PC-3 (cell line): ENCODE results near the gene IRAK1BP1. TPM values are rescaled to one million over a fixed set of nuclear protein-coding genes. Genes with fewer than 3 reads are reported as not detected.

ENCODE experiments used
- ATAC-seq: fragments of 200-7000 bp; cut with Tn5 transposase; 2 replicates; pipeline ENCODE4 v1.9.1; 2020; ENCODE audit warnings: mild to moderate bottlenecking, moderate library complexity
- BruUV-seq: library from RNA; stranded (reverse); fragments of 400-500 nt; replicated peaks from 2 replicates; lab custom pipeline; 2021; lab: Mats Ljungman, UMichigan
- CTCF ChIA-PET: fragments of 300-600 bp; sonication (Branson Sonifier 250); formaldehyde crosslinking; loops from one replicate; lab custom pipeline; 2022; ENCODE audit warnings: antibody characterized with exemption; lab: Charles Lee
- POLR2A ChIA-PET: fragments of 300-600 bp; sonication (Branson Sonifier 250); formaldehyde crosslinking; loops from one replicate; lab custom pipeline; 2022; ENCODE audit warnings: antibody characterized with exemption; ENCODE audit not compliant: unreplicated experiment; lab: Charles Lee
- DNase-seq: peaks from one replicate; pipeline ENCODE4 v3.0.0-alpha.2; 2015
- H2AFZ ChIP-seq: fragments of 300-600 bp; sonication (generic); 2 replicates; pipeline ENCODE4 v1.6.0; 2016; ENCODE audit warnings: antibody characterized with exemption, low read length
- H3F3A ChIP-seq: fragments of 300-600 bp; sonication (generic); one replicate; pipeline ENCODE4 v1.6.0; 2017; ENCODE audit warnings: antibody characterized with exemption, low read length, control low read depth, mild to moderate bottlenecking; ENCODE audit not compliant: unreplicated experiment
- H3K27ac ChIP-seq: fragments of 300-600 bp; sonication (generic); 2 replicates; pipeline ENCODE4 v1.5.1; 2016; ENCODE audit warnings: mild to moderate bottlenecking, low read length
- H3K27me3 ChIP-seq: fragments of 300-600 bp; sonication (generic); 2 replicates; pipeline ENCODE4 v1.6.1; 2016; ENCODE audit warnings: low read length, mixed read lengths
- H3K36me3 ChIP-seq: fragments of 300-600 bp; sonication (generic); 2 replicates; pipeline ENCODE4 v1.6.1; 2016; ENCODE audit warnings: low read depth, mixed run types, low read length, mixed read lengths
- H3K4me1 ChIP-seq: fragments of 300-600 bp; sonication (generic); 2 replicates; pipeline ENCODE4 v1.5.1; 2016; ENCODE audit warnings: low read length; ENCODE audit not compliant: insufficient read depth
- H3K4me2 ChIP-seq: fragments of 300-600 bp; sonication (generic); 2 replicates; pipeline ENCODE4 v1.6.0; 2016; ENCODE audit warnings: low read length
- H3K4me3 ChIP-seq: fragments of 300-600 bp; sonication (generic); 2 replicates; pipeline ENCODE4 v1.5.1; 2016; ENCODE audit warnings: mild to moderate bottlenecking, low read length, mixed read lengths
- H3K79me2 ChIP-seq: fragments of 300-600 bp; sonication (generic); 2 replicates; pipeline ENCODE4 v1.6.1; 2017; ENCODE audit warnings: low read length, mixed read lengths
- H3K9ac ChIP-seq: fragments of 300-600 bp; sonication (generic); 2 replicates; pipeline ENCODE4 v1.6.0; 2016; ENCODE audit warnings: mild to moderate bottlenecking, low read length
- H3K9me2 ChIP-seq: fragments of 300-600 bp; sonication (generic); replicated peaks from 2 replicates; pipeline ENCODE4 v1.6.1; 2016; ENCODE audit warnings: mixed run types, low read length, mixed read lengths
- H3K9me3 ChIP-seq: fragments of 300-600 bp; sonication (generic); 2 replicates; pipeline ENCODE4 v1.6.1; 2016; ENCODE audit warnings: low read length, mixed read lengths
- H4K20me1 ChIP-seq: fragments of 300-600 bp; sonication (generic); 2 replicates; pipeline ENCODE4 v1.6.1; 2016; ENCODE audit warnings: low read length, mixed read lengths
- EZH2 ChIP-seq: fragments of 300-600 bp; sonication (generic); IDR thresholded peaks from one replicate; pipeline ENCODE4 v1.6.1; 2017; ENCODE audit warnings: antibody characterized with exemption, mild to moderate bottlenecking, low read length; ENCODE audit not compliant: unreplicated experiment
- EZH2phosphoT487 ChIP-seq: fragments of 300-600 bp; sonication (generic); IDR thresholded peaks from 2 replicates; pipeline ENCODE4 v1.6.1; 2018; ENCODE audit warnings: mild to moderate bottlenecking, antibody characterized with exemption, low read length, borderline replicate concordance
- intact Hi-C: fragments of 100-400 bp; cut with micrococcal nuclease; formaldehyde crosslinking; loops from 2 replicates; pipeline ENCODE4 v1.9.0; 2023
- total RNA-seq: library from RNA; depleted of rRNA; stranded (reverse); fragments of >200 nt; gene quantifications from 2 replicates; pipeline ENCODE4 v1.2.3, GENCODE V29; 2014
- TF ChIP-seq, protein P1 (sequence below): fragments of 300-600 bp; sonication (generic); conservative IDR thresholded peaks from 2 replicates; pipeline ENCODE4 v1.5.1; 2017; ENCODE audit warnings: antibody characterized with exemption, low read depth, mild to moderate bottlenecking, low read length

The IRAK1BP1 gene
- total RNA-seq, 1 experiment from 2014 or later: 3.4 TPM

DNA sequence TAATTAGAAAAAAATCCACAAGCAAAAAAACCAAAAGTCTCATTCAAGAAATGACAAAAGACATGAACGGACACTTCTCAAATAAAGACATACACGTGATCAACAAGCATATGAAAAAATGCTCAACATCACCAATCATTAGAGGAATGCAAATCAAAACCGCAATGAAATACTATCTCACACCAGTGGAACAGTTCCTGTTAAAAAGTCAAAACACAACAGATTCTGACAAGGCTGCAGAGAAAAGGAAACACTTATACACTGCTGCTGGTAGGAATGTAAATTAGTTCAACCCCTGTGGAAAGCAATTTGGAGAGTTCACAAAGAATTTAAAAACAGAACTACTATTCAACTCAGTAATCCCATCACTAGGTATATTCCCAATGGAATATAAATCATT lies 58.0 kb downstream of the IRAK1BP1 start:
- no peaks in the 10 kb centered on the region for H3K79me2 ChIP-seq
- no peaks in the 10 kb centered on the region for H3K9me2 ChIP-seq
- H3K4me3 ChIP-seq: no peak overlapping the region
- POLR2A ChIA-PET: no interaction called here
- no peaks in the 10 kb centered on the region for H3F3A ChIP-seq
- no peaks in the 10 kb centered on the region for H3K27me3 ChIP-seq
- DNase-seq (no peak), ATAC-seq (no peak)
- H3K9me3 ChIP-seq: no peaks in the 10 kb centered on the region
- CTCF ChIA-PET: no interaction called here
- H3K4me2 ChIP-seq: no peak overlapping the region
- H4K20me1 ChIP-seq: no peaks in the 10 kb centered on the region
- intact Hi-C loops: no loop called here
- BruUV-seq: no TSS peak
- H3K4me1 ChIP-seq: no peaks in the 10 kb centered on the region
- no peak overlapping the region for H3K27ac ChIP-seq
- TF ChIP-seq EZH2phosphoT487 (no peak), EZH2 (no peak)
- TF ChIP-seq, protein P1, sequence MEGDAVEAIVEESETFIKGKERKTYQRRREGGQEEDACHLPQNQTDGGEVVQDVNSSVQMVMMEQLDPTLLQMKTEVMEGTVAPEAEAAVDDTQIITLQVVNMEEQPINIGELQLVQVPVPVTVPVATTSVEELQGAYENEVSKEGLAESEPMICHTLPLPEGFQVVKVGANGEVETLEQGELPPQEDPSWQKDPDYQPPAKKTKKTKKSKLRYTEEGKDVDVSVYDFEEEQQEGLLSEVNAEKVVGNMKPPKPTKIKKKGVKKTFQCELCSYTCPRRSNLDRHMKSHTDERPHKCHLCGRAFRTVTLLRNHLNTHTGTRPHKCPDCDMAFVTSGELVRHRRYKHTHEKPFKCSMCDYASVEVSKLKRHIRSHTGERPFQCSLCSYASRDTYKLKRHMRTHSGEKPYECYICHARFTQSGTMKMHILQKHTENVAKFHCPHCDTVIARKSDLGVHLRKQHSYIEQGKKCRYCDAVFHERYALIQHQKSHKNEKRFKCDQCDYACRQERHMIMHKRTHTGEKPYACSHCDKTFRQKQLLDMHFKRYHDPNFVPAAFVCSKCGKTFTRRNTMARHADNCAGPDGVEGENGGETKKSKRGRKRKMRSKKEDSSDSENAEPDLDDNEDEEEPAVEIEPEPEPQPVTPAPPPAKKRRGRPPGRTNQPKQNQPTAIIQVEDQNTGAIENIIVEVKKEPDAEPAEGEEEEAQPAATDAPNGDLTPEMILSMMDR: no peak
- no peak overlapping the region for H3K9ac ChIP-seq
- H3K36me3 ChIP-seq: no peaks in the 10 kb centered on the region
- no peak overlapping the region for H2AFZ ChIP-seq

DNA sequence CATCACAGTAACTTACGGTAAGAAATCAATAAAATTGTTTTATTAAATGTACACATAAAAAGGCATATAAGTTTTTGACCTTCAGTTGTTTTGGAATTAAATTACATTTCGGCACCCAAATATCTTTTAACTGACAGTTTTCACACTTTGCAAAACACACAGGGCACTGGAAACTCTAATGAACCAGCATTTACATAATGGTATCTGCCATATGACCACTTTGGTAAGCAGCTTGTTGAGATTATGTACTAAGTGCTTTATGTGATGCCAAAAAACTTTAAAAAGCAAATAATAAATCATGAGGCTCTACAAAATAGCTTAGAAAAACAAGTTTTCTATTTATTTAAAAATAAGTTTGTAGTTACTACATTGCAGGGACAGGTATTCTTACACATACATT lies 68.2 kb downstream of the IRAK1BP1 start:
- Histone ChIP-seq H3K36me3 (peaks cover 7% of the 10 kb centered on the region), H3K4me3 (no peak overlapping the region), H3K9me2 (no peaks in the 10 kb centered on the region), H3K4me2 (no peak overlapping the region), H3K27ac (no peak overlapping the region), H3K79me2 (no peaks in the 10 kb centered on the region), H3K4me1 (no peaks in the 10 kb centered on the region), H3K9ac (no peak overlapping the region), H2AFZ (no peak overlapping the region), H4K20me1 (no peaks in the 10 kb centered on the region), H3F3A (no peaks in the 10 kb centered on the region), H3K27me3 (no peaks in the 10 kb centered on the region), H3K9me3 (no peaks in the 10 kb centered on the region)
- POLR2A ChIA-PET: no interaction called here
- ATAC-seq (no peak), DNase-seq (no peak)
- intact Hi-C loops: no loop called here
- BruUV-seq: no TSS peak
- CTCF ChIA-PET: no interaction called here
- TF ChIP-seq, protein P1: no peak
- TF ChIP-seq EZH2phosphoT487: no peak
- no peak for TF ChIP-seq EZH2

DNA sequence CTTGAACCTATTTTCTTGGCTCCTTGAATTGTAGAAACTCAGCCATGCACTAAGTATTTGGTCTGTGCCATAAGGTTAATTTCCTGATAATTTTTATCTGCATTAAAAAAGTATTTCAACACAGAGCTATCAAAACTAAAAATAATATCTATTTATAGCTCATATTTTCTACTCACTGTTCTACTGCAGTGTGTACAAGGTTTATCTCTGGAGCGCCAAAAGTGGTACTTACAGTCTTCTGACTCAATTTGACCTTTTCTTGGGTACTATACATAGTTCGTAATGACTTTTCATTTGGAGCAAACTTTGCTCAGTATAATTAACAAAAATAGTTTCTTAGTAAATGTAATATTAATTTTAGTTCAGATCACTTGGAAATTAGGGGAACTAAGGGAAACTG lies 69.2 kb downstream of the IRAK1BP1 start:
- Histone ChIP-seq H3F3A (no peaks in the 10 kb centered on the region), H3K36me3 (peaks cover 15% of the 10 kb centered on the region), H3K9me2 (no peaks in the 10 kb centered on the region), H3K4me1 (no peaks in the 10 kb centered on the region), H3K79me2 (no peaks in the 10 kb centered on the region), H3K27ac (no peak overlapping the region), H3K4me2 (no peak overlapping the region), H3K9ac (no peak overlapping the region), H3K4me3 (no peak overlapping the region), H4K20me1 (no peaks in the 10 kb centered on the region), H2AFZ (no peak overlapping the region), H3K27me3 (no peaks in the 10 kb centered on the region), H3K9me3 (no peaks in the 10 kb centered on the region)
- POLR2A ChIA-PET: no interaction called here
- ATAC-seq: no peak
- no peak for DNase-seq
- intact Hi-C loops: no loop called here
- TF ChIP-seq EZH2: no peak
- TF ChIP-seq, protein P1: no peak
- no TSS peak for BruUV-seq
- CTCF ChIA-PET: no interaction called here
